Upper lobe of right lung (tissue), 1 donor: ENCODE measurements around the gene SLC2A14. TPM values are rescaled to one million over a fixed set of nuclear protein-coding genes. Genes with fewer than 3 reads are reported as not detected.
A peak's percentile ranks its signal among the peaks of the same experiment; 100 is the strongest.
"Not testable (repeated sequence)": the region's sequence is repeated elsewhere in the genome, so short reads cannot be mapped to it uniquely, and the experiment has no call there.

ENCODE experiments used
- ATAC-seq: fragments of 200-7000 bp; cut with Tn5 transposase; one replicate; pipeline ENCODE4 v1.9.1; 2020; ENCODE audit warnings: mild to moderate bottlenecking, moderate library complexity
- DNase-seq: peaks from one replicate; pipeline ENCODE4 v3.0.0-alpha.2; 2020
- H3K27ac ChIP-seq: fragments of 200-600 bp; one replicate; pipeline ENCODE4 v1.8.0; 2022
- H3K27me3 ChIP-seq: fragments of 200-600 bp; one replicate; pipeline ENCODE4 v1.8.0; 2022; ENCODE audit warnings: mild to moderate bottlenecking
- H3K36me3 ChIP-seq: fragments of 200-600 bp; one replicate; pipeline ENCODE4 v1.8.0; 2022
- H3K4me1 ChIP-seq: fragments of 200-600 bp; one replicate; pipeline ENCODE4 v1.8.0; 2022
- H3K4me3 ChIP-seq: fragments of 200-600 bp; one replicate; pipeline ENCODE4 v1.8.0; 2022; ENCODE audit warnings: mild to moderate bottlenecking
- H3K9me3 ChIP-seq: fragments of 200-600 bp; one replicate; pipeline ENCODE4 v1.8.0; 2022
- intact Hi-C: fragments of 100-400 bp; cut with DNase I; formaldehyde crosslinking; loops from one replicate; pipeline ENCODE4 v1.11.0; 2022
- total RNA-seq: library from RNA; stranded (reverse); fragmentation: NEBNext Ultra II Directional; extraction: Animal tissue kit (Norgen Biotek cat#: 25700); gene quantifications from one replicate; pipeline ENCODE4 v1.2.1, GENCODE V29; 2021
- TF ChIP-seq, protein P1 (sequence below): fragments of 200-600 bp; IDR thresholded peaks from one replicate; pipeline ENCODE4 v1.8.0; 2022; ENCODE audit warnings: antibody characterized with exemption
- donor health status: DM: no; HTN: yes; CAD: no; lungs with severe emphysema.

Gene SLC2A14
- total RNA-seq, 1 donor from 2014 or later: not detected

DNA sequence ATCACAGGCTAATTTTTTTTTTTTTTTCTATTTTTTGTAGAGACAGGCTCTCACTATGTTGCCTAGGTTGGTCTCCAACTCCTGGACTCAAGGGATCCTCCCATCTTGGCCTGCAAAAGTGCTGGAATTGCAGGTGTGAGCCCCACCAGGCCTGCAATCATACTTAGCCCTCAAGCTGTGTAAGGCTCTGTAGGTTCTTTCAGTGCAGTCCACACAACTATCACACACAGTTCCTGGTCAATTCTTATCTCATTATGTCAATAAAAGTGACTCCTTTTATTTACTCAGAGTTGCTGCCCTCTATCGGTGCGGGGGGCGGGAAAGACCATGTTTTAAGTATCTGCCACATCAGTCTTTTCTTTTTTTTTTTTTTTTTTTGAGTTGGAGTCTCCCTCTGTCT lies 34.3 kb upstream of the SLC2A14 start:
- Histone ChIP-seq H3K27ac (no peak overlapping the region), H3K9me3 (no peaks in the 10 kb centered on the region), H3K36me3 (no peaks in the 10 kb centered on the region), H3K4me3 (no peak overlapping the region), H3K27me3 (no peaks in the 10 kb centered on the region), H3K4me1 (peaks cover 7% of the 10 kb centered on the region)
- TF ChIP-seq, protein P1, sequence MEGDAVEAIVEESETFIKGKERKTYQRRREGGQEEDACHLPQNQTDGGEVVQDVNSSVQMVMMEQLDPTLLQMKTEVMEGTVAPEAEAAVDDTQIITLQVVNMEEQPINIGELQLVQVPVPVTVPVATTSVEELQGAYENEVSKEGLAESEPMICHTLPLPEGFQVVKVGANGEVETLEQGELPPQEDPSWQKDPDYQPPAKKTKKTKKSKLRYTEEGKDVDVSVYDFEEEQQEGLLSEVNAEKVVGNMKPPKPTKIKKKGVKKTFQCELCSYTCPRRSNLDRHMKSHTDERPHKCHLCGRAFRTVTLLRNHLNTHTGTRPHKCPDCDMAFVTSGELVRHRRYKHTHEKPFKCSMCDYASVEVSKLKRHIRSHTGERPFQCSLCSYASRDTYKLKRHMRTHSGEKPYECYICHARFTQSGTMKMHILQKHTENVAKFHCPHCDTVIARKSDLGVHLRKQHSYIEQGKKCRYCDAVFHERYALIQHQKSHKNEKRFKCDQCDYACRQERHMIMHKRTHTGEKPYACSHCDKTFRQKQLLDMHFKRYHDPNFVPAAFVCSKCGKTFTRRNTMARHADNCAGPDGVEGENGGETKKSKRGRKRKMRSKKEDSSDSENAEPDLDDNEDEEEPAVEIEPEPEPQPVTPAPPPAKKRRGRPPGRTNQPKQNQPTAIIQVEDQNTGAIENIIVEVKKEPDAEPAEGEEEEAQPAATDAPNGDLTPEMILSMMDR: peak; percentile 29
- DNase-seq: no peak
- peak; percentile 80 for ATAC-seq
- intact Hi-C loops: no loop called here

DNA sequence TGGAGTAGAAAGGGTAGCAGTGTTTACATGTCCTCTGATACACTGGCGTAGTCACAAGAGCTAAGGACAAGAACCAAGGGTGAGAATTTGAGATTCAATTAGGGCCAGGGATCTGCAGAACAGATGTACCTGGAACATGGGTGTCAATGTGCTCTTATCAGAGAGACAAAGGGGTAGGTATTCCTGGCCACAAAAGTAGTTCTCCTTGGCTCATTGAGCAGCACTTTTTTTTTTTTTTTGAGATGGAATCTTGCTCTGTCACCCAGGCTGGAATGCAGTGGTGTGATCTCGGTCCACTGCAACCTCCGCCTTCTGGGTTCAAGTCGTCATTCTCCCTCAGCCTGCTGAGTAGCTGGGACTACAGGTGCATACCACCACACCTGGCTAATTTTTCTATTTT lies 33.6 kb upstream of the SLC2A14 start:
- H3K27ac ChIP-seq, ATAC-seq, DNase-seq, H3K36me3 ChIP-seq, H3K9me3 ChIP-seq, intact Hi-C loops, H3K27me3 ChIP-seq, H3K4me3 ChIP-seq, H3K4me1 ChIP-seq: not testable (repeated sequence)

GRCh38 chr12:7905600-7906125 lies 32.9 kb upstream of the SLC2A14 start:
- DNase-seq, H3K9me3 ChIP-seq, H3K36me3 ChIP-seq: not testable (repeated sequence)

DNA sequence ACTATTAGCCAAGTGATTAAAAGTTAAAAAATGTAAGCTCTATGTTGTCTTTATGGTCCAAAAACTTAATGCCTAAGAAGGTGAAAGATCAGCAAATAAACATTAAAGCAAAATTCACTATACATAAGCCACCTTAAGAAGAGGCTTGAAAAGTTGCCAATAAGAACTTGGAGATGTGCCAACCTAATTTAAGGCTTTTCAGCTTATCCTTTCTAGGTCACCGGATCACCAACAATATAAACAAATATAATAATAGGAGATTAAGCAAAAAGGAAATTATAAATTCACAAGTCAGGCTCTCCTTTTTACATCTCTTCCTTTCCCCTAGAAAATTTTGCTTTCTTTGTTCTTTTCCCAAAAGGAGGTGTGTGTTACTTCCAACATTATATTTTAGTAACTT lies 32.4 kb upstream of the SLC2A14 start:
- intact Hi-C loops: no loop called here
- DNase-seq (no peak), ATAC-seq (no peak)
- Histone ChIP-seq H3K36me3 (no peaks in the 10 kb centered on the region), H3K4me3 (no peak overlapping the region), H3K27me3 (no peaks in the 10 kb centered on the region), H3K9me3 (no peaks in the 10 kb centered on the region), H3K27ac (no peak overlapping the region), H3K4me1 (peaks cover 7% of the 10 kb centered on the region)
- TF ChIP-seq, protein P1: no peak

More at GRCh38 chr12:7905600-7906125, 32.9 kb upstream of the SLC2A14 start:
- H3K4me3 ChIP-seq, H3K27ac ChIP-seq, H3K4me1 ChIP-seq, H3K27me3 ChIP-seq, intact Hi-C loops, ATAC-seq: not testable (repeated sequence)

DNA sequence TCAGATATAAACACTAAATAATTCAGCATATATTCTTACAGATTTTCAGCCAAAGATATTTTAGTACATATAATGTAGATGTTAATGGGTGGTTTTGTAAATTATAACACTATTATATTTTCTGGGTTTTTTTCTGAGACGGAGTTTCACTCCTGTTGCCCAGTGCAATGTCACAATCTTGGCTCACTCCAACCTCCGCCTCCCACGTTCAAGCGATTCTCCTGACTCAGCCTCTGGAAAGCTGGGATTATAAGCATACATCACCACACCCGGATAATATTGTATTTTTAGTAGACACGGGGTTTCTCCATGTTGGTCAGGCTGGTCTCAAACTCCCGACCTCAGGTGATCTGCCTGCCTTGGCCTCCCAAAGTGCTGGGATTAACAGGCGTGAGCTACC lies 29.7 kb upstream of the SLC2A14 start:
- H3K9me3 ChIP-seq, H3K4me3 ChIP-seq, DNase-seq, H3K27me3 ChIP-seq, H3K4me1 ChIP-seq, H3K36me3 ChIP-seq, intact Hi-C loops, H3K27ac ChIP-seq, ATAC-seq: not testable (repeated sequence)

DNA sequence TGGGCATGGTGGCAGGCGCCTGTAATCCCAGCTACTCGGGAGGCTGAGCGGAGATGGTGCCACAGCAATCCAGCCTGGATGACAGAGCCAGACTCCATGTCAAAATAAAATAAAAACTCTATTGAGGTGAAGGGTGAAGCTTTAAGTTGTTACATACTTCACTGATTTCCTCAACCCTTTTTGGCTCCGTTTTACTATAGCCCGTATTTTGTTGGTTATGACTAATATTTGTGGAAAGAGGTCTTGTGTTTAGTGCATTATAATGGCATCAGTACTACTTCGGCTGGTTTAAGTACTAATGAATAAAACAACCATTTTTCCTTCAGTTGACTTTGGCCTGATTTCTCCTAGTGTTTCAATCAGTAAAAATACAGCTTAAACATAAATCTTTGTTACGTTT lies 27.0 kb upstream of the SLC2A14 start:
- TF ChIP-seq, protein P1: no peak
- ATAC-seq (no peak), DNase-seq (peak; percentile 35)
- Histone ChIP-seq H3K27ac (no peak overlapping the region), H3K4me3 (no peak overlapping the region), H3K4me1 (no peaks in the 10 kb centered on the region), H3K36me3 (no peaks in the 10 kb centered on the region), H3K27me3 (no peaks in the 10 kb centered on the region), H3K9me3 (no peaks in the 10 kb centered on the region)
- intact Hi-C loops: no loop called here

GRCh38 chr12:7896726-7897125 lies 24.0 kb upstream of the SLC2A14 start:
- H3K27ac ChIP-seq, H3K4me3 ChIP-seq, H3K9me3 ChIP-seq, H3K4me1 ChIP-seq, H3K27me3 ChIP-seq, DNase-seq, H3K36me3 ChIP-seq, intact Hi-C loops, ATAC-seq: not testable (repeated sequence)
